Activated naive CD8-positive, alpha-beta T cell treated with anti-CD3 and anti-CD28 coated beads for 36 hours (primary cell): ENCODE data around the gene NBPF9. TPM values are rescaled to one million over a fixed set of nuclear protein-coding genes. Genes with fewer than 3 reads are reported as not detected.
"Not testable (repeated sequence)": the region's sequence is repeated elsewhere in the genome, so short reads cannot be mapped to it uniquely, and the experiment has no call there.

Experiments
- DNase-seq: peaks from one replicate; pipeline ENCODE4 v3.0.0; 2021
- H3K27ac Mint-ChIP-seq: one replicate; pipeline ENCODE4 v1.8.0; 2022; ENCODE audit warnings: mild to moderate bottlenecking, moderate library complexity, mixed read lengths
- H3K27me3 Mint-ChIP-seq: one replicate; pipeline ENCODE4 v1.8.0; 2022; ENCODE audit warnings: mild to moderate bottlenecking, mixed read lengths
- H3K36me3 Mint-ChIP-seq: one replicate; pipeline ENCODE4 v1.8.0; 2021; ENCODE audit warnings: mild to moderate bottlenecking, mixed read lengths
- H3K4me1 Mint-ChIP-seq: one replicate; pipeline ENCODE4 v1.8.0; 2021; ENCODE audit warnings: mixed read lengths
- H3K4me3 Mint-ChIP-seq: one replicate; pipeline ENCODE4 v1.8.0; 2022; ENCODE audit warnings: mild to moderate bottlenecking, moderate library complexity, mixed read lengths
- H3K9me3 Mint-ChIP-seq: one replicate; pipeline ENCODE4 v1.8.0; 2022; ENCODE audit warnings: mixed read lengths
- total RNA-seq, 2 experiments: library from RNA; stranded (reverse); gene quantifications; one replicate each; pipeline ENCODE4 v1.2.3, GENCODE V29; 2021

The NBPF9 gene
- total RNA-seq, result 10 to 100 TPM; 13.1 to 13.2 TPM

GRCh38 chr1:149103109-149104081 is at the start of gene NBPF9:
TSS of gene NBPF9 (minus strand) at chr1:149103551. CDS start at chr1:149082139, 21,412 bp downstream.
- H3K4me1 Mint-ChIP-seq, result not testable (repeated sequence)

GRCh38 chr1:149149909-149150308 is 46.6 kb upstream of the NBPF9 start:
- not testable (repeated sequence) for H3K27me3 Mint-ChIP-seq, DNase-seq, H3K27ac Mint-ChIP-seq, H3K36me3 Mint-ChIP-seq, H3K4me3 Mint-ChIP-seq, H3K9me3 Mint-ChIP-seq, H3K4me1 Mint-ChIP-seq

More at GRCh38 chr1:149103109-149104081, at the start of gene NBPF9:
- not testable (repeated sequence) for H3K9me3 Mint-ChIP-seq, H3K27me3 Mint-ChIP-seq, H3K36me3 Mint-ChIP-seq
- peak; percentile 56 for DNase-seq
- peak within 1 kb of the TSS; percentile 98 for H3K4me3 Mint-ChIP-seq
- peak within 1 kb of the TSS; percentile 96 for H3K27ac Mint-ChIP-seq

- H3K36me3 Mint-ChIP-seq, H3K4me3 Mint-ChIP-seq, H3K27me3 Mint-ChIP-seq: not testable (repeated sequence)
Measured at GRCh38 chr1:149137585-149137984, 34.2 kb upstream of the NBPF9 start.

DNA sequence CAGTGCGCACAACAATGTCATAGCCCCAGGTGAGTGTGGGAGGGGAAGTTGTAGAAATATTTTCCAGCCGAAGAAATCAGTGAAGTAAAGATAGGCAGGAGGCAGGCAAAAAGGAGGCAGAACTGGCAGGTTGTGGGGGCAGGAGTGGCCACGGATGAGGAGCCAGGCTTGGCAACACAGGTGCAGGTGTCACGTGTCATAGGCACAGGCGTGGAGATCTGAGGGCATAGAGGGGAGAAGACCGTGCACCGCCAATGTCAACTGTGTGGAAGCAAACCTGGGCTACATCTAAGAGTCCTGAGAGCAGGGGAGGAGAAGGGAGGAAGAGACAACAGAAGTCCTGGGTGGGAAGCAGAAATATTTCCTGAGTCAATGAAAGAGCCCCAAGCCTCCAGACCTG is 27.6 kb upstream of the NBPF9 start:
- not testable (repeated sequence) for H3K36me3 Mint-ChIP-seq, H3K27ac Mint-ChIP-seq, H3K9me3 Mint-ChIP-seq, H3K27me3 Mint-ChIP-seq, H3K4me3 Mint-ChIP-seq, H3K4me1 Mint-ChIP-seq, DNase-seq

More at GRCh38 chr1:149137585-149137984, 34.2 kb upstream of the NBPF9 start:
- H3K9me3 Mint-ChIP-seq, DNase-seq, H3K4me1 Mint-ChIP-seq, H3K27ac Mint-ChIP-seq: not testable (repeated sequence)

GRCh38 chr1:149129245-149129644 is 25.9 kb upstream of the NBPF9 start:
- H3K4me3 Mint-ChIP-seq, H3K9me3 Mint-ChIP-seq, H3K27ac Mint-ChIP-seq, H3K36me3 Mint-ChIP-seq, H3K4me1 Mint-ChIP-seq, H3K27me3 Mint-ChIP-seq, DNase-seq: not testable (repeated sequence)

GRCh38 chr1:149126555-149127145 is 23.3 kb upstream of the NBPF9 start:
- not testable (repeated sequence) for H3K36me3 Mint-ChIP-seq, H3K9me3 Mint-ChIP-seq, H3K4me3 Mint-ChIP-seq, H3K27me3 Mint-ChIP-seq, DNase-seq, H3K27ac Mint-ChIP-seq, H3K4me1 Mint-ChIP-seq

DNA sequence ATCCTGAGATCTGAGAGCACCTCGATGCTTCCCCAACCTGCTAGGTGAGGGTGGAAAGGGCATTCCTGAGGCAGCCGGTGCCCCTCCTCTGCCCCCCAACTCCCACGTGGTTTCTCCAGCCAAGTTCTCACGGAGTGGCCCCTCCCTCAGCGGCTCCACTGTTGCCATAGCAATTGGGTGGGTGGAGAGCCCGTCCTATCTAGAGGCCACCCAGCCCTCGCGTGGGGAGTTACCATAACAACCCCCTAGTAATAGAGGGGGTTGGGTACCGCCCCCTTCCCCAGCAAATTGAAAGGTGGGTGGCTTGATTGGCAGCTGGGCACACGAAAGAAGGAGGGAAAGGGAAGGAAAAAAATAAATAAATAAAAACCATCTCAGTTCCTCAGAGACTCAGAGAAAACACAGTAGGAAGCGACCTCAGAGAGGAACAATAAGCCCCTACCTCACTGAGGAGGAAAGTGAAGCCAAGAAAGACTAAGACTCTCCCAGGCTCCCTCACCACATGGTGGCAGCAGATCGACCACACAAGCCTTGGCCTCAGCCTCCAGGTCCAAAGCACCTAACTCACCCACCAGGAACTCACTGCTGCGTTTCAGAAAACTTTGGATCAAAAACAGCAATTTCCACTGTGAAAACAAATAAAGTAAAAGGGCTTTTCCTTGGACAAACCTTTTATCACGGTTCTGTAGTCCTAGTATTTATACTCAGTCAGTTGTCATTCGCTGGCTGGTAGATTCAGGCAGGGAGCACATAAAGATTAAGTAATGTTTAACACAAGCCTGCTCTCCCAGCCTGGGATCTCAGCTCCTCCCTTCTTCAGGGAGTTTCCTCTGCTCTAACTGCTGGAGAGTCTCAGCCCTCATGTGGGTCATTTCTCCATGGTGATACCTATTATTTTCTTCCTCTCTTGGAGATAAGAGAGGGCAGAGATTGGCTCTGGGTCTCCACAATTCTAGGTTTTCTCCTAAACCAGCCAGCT is 20.9 kb upstream of the NBPF9 start:
- H3K4me1 Mint-ChIP-seq, H3K9me3 Mint-ChIP-seq, H3K4me3 Mint-ChIP-seq, H3K27me3 Mint-ChIP-seq, H3K36me3 Mint-ChIP-seq, H3K27ac Mint-ChIP-seq: not testable (repeated sequence)
- peak; percentile 8 for DNase-seq

- DNase-seq, H3K9me3 Mint-ChIP-seq, H3K4me3 Mint-ChIP-seq, H3K27me3 Mint-ChIP-seq, H3K4me1 Mint-ChIP-seq, H3K36me3 Mint-ChIP-seq: not testable (repeated sequence)
- H3K27ac Mint-ChIP-seq, result peak overlapping the region; percentile 42
Measured at GRCh38 chr1:149112828-149113227, 9.5 kb upstream of the NBPF9 start.

DNA sequence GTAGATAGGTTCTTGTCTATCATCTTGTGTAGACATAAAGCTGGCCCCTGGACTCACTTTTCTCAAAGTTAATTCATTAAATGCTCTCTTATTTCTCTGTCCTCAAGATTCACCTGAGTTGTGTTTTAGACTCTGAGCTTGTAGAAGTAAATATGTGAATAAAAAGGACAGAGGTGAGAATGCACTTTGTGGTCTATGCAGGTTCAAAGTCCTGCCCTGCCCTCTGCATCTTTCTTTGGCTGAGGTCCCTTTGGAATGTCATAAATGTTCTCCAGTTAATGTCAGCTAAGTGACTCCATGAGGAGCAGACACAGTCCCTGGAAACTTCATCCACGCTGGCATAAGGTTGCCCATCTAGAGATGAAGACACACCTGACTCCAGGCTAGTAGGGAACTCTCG is 7.0 kb upstream of the NBPF9 start:
- H3K27me3 Mint-ChIP-seq, H3K36me3 Mint-ChIP-seq, DNase-seq, H3K9me3 Mint-ChIP-seq, H3K27ac Mint-ChIP-seq, H3K4me1 Mint-ChIP-seq, H3K4me3 Mint-ChIP-seq: not testable (repeated sequence)

GRCh38 chr1:149102574-149102973 is 777 bp downstream of the NBPF9 start:
- H3K4me1 Mint-ChIP-seq, H3K36me3 Mint-ChIP-seq, H3K9me3 Mint-ChIP-seq, H3K27me3 Mint-ChIP-seq: not testable (repeated sequence)
- H3K27ac Mint-ChIP-seq, result peak overlapping the region; percentile 25
- DNase-seq, result peak; percentile 26
- peak overlapping the region; percentile 63 for H3K4me3 Mint-ChIP-seq

DNA sequence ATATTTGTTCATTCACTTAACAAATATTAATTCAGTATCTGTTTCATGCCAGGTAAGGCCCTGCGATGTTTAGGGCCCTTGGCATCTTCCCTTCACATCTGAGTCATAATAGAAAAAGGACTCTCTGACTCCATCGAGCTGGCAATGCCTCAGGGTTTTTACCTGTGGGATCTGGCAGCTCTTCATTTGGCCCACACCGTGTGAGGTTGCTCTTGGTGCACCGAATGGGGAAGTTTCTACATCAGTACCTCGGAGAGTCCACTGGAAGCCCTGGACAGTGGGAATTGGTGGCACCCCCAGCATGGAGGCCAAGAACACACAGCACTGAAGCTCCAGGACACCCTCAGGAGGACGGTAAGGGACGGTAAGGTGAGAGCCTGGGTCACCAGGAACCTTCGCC is 5.1 kb downstream of the NBPF9 start:
- H3K9me3 Mint-ChIP-seq, H3K4me3 Mint-ChIP-seq, H3K36me3 Mint-ChIP-seq, H3K27ac Mint-ChIP-seq, H3K4me1 Mint-ChIP-seq, DNase-seq, H3K27me3 Mint-ChIP-seq: not testable (repeated sequence)

- not testable (repeated sequence) for H3K27me3 Mint-ChIP-seq, H3K36me3 Mint-ChIP-seq, H3K9me3 Mint-ChIP-seq, H3K27ac Mint-ChIP-seq, H3K4me3 Mint-ChIP-seq, DNase-seq, H3K4me1 Mint-ChIP-seq
Measured at GRCh38 chr1:149093155-149093554, 10.2 kb downstream of the NBPF9 start.

DNA sequence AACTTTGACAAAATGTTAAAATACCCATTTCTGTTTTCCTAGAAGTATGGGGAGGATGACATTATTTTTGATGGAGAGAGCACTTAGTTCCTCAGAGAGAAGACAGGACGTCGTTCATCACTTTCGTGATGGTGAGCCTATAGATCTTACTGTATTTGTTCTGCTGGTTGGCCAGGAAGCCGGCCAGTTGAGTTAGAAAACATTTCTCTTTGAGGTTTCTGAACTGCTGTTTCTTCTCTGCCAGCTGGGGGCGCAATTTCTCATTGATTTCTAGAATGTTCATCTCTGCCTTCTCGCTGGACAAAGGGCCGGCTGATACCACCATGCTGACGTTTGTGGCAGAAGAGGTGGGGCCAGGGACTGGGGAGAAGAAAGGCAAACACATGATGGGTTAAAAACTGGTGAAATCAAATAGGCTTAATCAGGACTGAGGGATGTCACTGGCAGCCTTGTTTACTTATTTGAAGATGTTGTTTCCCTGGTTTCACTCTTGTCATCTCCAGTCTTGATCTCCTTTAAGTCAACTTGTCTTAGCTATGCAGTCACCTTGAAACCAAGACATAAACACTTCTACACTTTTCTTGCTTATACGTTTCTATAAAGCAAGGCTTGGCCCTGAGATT is 27.7 kb downstream of the NBPF9 start:
- DNase-seq, H3K4me1 Mint-ChIP-seq, H3K4me3 Mint-ChIP-seq, H3K27me3 Mint-ChIP-seq, H3K9me3 Mint-ChIP-seq, H3K36me3 Mint-ChIP-seq, H3K27ac Mint-ChIP-seq: not testable (repeated sequence)

DNA sequence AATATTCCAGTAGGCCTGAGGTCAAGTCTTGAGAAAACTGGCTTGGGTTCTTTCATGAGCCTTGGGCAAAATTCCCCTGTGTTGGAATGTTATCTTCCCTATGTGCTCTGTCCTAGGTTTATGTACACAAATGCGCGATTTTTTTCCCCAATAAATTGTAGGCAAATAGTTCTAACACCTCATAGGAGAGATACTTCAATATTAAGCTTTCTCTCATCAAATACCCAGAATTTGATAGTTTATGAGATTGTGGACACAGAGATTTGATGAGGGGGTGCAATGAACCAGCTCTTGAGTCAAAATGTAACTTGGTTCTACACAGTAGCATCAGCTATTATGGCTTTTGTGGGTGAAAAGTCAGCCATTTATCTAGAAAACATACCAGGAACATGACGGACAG is 38.7 kb downstream of the NBPF9 start:
- not testable (repeated sequence) for H3K4me3 Mint-ChIP-seq, H3K27me3 Mint-ChIP-seq, H3K36me3 Mint-ChIP-seq, H3K9me3 Mint-ChIP-seq, H3K27ac Mint-ChIP-seq, H3K4me1 Mint-ChIP-seq, DNase-seq

DNA sequence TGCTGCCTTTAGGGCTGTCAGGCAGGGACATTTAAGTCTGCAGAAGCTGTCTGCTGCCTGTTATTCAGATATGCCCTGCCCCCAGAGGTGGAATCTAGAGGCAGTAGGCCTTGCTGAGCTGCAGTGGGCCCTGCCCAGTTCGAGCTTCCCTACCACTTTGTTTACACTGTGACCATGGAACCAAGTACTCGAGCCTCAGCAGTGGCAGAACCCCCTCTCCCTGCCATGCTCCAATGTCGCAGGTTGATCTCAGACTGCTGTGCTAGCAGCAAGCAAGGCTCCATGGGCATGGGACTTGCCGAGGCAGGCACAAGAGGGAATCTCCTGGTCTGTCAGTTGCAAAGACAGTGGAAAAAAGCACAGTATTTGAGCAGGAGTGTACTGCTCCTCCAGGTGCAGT is 60.3 kb downstream of the NBPF9 start:
- not testable (repeated sequence) for H3K27ac Mint-ChIP-seq, H3K4me3 Mint-ChIP-seq, H3K27me3 Mint-ChIP-seq, DNase-seq, H3K9me3 Mint-ChIP-seq, H3K4me1 Mint-ChIP-seq, H3K36me3 Mint-ChIP-seq
